Trophoblast cell (in vitro differentiated cells and primary cell): ENCODE measurements around the gene GPX6.

Source experiments
- DNase-seq, 2 donors: peaks; one replicate each; pipeline ENCODE4 v3.0.0-alpha.2; 2016
- H2AFZ ChIP-seq: 2 replicates; pipeline ENCODE4 v1.6.1; 2013; ENCODE audit warnings: low read length, moderate library complexity, mild to moderate bottlenecking; ENCODE audit not compliant: insufficient read depth, poor library complexity
- H2AK5ac ChIP-seq: 2 replicates; pipeline ENCODE4 v1.6.1; 2013; ENCODE audit warnings: mild to moderate bottlenecking, low read length
- H2BK120ac ChIP-seq: 2 replicates; pipeline ENCODE4 v1.6.1; 2013; ENCODE audit warnings: low read length, mild to moderate bottlenecking, moderate library complexity; ENCODE audit not compliant: insufficient read depth, poor library complexity
- H2BK12ac ChIP-seq: 2 replicates; pipeline ENCODE4 v1.6.1; 2013; ENCODE audit warnings: mild to moderate bottlenecking, low read length, moderate library complexity
- H2BK5ac ChIP-seq: 2 replicates; pipeline ENCODE4 v1.6.1; 2013; ENCODE audit warnings: low read length, low read depth, moderate library complexity, mild to moderate bottlenecking; ENCODE audit not compliant: poor library complexity
- H3K14ac ChIP-seq: 2 replicates; pipeline ENCODE4 v1.6.1; 2013; ENCODE audit warnings: mild to moderate bottlenecking, low read length
- H3K18ac ChIP-seq: 2 replicates; pipeline ENCODE4 v1.6.1; 2013; ENCODE audit warnings: mild to moderate bottlenecking, low read length
- H3K23ac ChIP-seq: 2 replicates; pipeline ENCODE4 v1.6.1; 2013; ENCODE audit warnings: low read length
- H3K27ac ChIP-seq: 2 replicates; pipeline ENCODE4 v1.5.1; 2013; ENCODE audit warnings: low read depth, mild to moderate bottlenecking, inconsistent platforms, low read length, moderate library complexity
- H3K27me3 ChIP-seq: 2 replicates; pipeline ENCODE4 v1.6.1; 2013; ENCODE audit warnings: inconsistent platforms, mild to moderate bottlenecking, low read length, moderate library complexity; ENCODE audit not compliant: insufficient read depth
- H3K36me3 ChIP-seq, 2 experiments: 1 replicate in 1 of 2; 2 replicates in 1 of 2; pipeline ENCODE4 v1.6.1; 2013; ENCODE audit warnings: low read length in 2 of 2, mild to moderate bottlenecking in 2 of 2, moderate library complexity in 1 of 2; ENCODE audit not compliant: insufficient read depth in 2 of 2, control insufficient read depth in 1 of 2
- H3K4ac ChIP-seq: 2 replicates; pipeline ENCODE4 v1.6.1; 2013; ENCODE audit warnings: low read depth, mild to moderate bottlenecking, low read length, moderate library complexity
- H3K4me1 ChIP-seq, 2 experiments: 1 replicate in 1 of 2; 2 replicates in 1 of 2; pipeline ENCODE4 v1.6.1; 2013; ENCODE audit warnings: low read length in 2 of 2, mild to moderate bottlenecking in 2 of 2, moderate library complexity in 1 of 2; ENCODE audit not compliant: insufficient read depth in 2 of 2, control insufficient read depth in 1 of 2
- H3K4me2 ChIP-seq: 2 replicates; pipeline ENCODE4 v1.6.1; 2013; ENCODE audit warnings: inconsistent platforms, mild to moderate bottlenecking, low read length, moderate library complexity
- H3K4me3 ChIP-seq: 2 replicates; pipeline ENCODE4 v1.5.1; 2013; ENCODE audit warnings: mild to moderate bottlenecking, low read depth, low read length, inconsistent platforms
- H3K79me1 ChIP-seq: one replicate; pipeline ENCODE4 v1.6.1; 2013; ENCODE audit warnings: low read length
- H3K79me2 ChIP-seq: 2 replicates; pipeline ENCODE4 v1.6.1; 2013; ENCODE audit warnings: low read length, mild to moderate bottlenecking; ENCODE audit not compliant: control insufficient read depth, insufficient read depth, poor library complexity
- H3K9ac ChIP-seq: 2 replicates; pipeline ENCODE4 v1.6.1; 2013; ENCODE audit warnings: mild to moderate bottlenecking, low read length
- H3K9me3 ChIP-seq: 2 replicates; pipeline ENCODE4 v1.6.1; 2013; ENCODE audit warnings: low read depth, mild to moderate bottlenecking, control low read depth, inconsistent platforms, low read length; ENCODE audit not compliant: insufficient read depth
- H4K12ac ChIP-seq: 2 replicates; pipeline ENCODE4 v1.6.1; 2013; ENCODE audit warnings: low read depth, mild to moderate bottlenecking, low read length, moderate library complexity
- H4K8ac ChIP-seq: 2 replicates; pipeline ENCODE4 v1.6.1; 2013; ENCODE audit warnings: low read depth, mild to moderate bottlenecking, low read length, moderate library complexity
- H4K91ac ChIP-seq: one replicate; pipeline ENCODE4 v1.6.1; 2013; ENCODE audit warnings: low read depth, mild to moderate bottlenecking, low read length, moderate library complexity
- WGBS: extraction: QIAGEN DNeasy Blood & Tissue Kit; methylation state at CpG from one replicate; pipeline ENCODE4 v1.1.7; 2013; ENCODE audit warnings: missing lambda C conversion rate; ENCODE audit not compliant: insufficient read length, insufficient coverage; ENCODE audit errors: extremely low coverage; 5-methylcytosine and 5-hydroxymethylcytosine counted together

Gene GPX6

GRCh38 chr6:28491984-28492317, 23.6 kb downstream of the GPX6 start:
- Histone ChIP-seq H2BK12ac (no peak overlapping the region), H3K23ac (no peak overlapping the region), H3K9me3 (no peaks in the 10 kb centered on the region), H3K36me3 (no peaks in the 10 kb centered on the region), H3K27me3 (no peaks in the 10 kb centered on the region), H3K27ac (no peak overlapping the region), H2BK5ac (no peak overlapping the region), H4K12ac (no peak overlapping the region), H2AK5ac (no peak overlapping the region), H3K9ac (no peak overlapping the region), H3K4me3 (no peak overlapping the region), H3K79me2 (no peaks in the 10 kb centered on the region), H3K4ac (no peak overlapping the region), H4K8ac (no peak overlapping the region), H3K14ac (no peak overlapping the region), H4K91ac (no peak overlapping the region), H3K4me1 (peaks cover 0 to 2% of the 10 kb centered on the region in 2 experiments), H3K79me1 (peaks cover 3% of the 10 kb centered on the region), H3K18ac (no peak overlapping the region), H2AFZ (no peak overlapping the region), H2BK120ac (no peak overlapping the region), H3K4me2 (no peak overlapping the region)
- DNase-seq: no peak
- no CpG with 5 or more reads among the region's 3 CpGs for WGBS

GRCh38 chr6:28490205-28490890, 25.2 kb downstream of the GPX6 start:
- peak; percentile 13 to 42 for DNase-seq
- peak overlapping the region; percentile 57 for H3K27ac ChIP-seq
- H3K4me2 ChIP-seq: peak overlapping the region; percentile 71
- no peak overlapping the region for H2AK5ac ChIP-seq
- H3K9me3 ChIP-seq: no peaks in the 10 kb centered on the region
- no peak overlapping the region for H3K18ac ChIP-seq
- H4K12ac ChIP-seq: no peak overlapping the region
- H3K23ac ChIP-seq: no peak overlapping the region
- H3K4ac ChIP-seq: no peak overlapping the region
- no peaks in the 10 kb centered on the region for H3K27me3 ChIP-seq
- H2BK120ac ChIP-seq: no peak overlapping the region
- peak overlapping the region; percentile 33 for H2AFZ ChIP-seq
- H3K9ac ChIP-seq: peak overlapping the region; percentile 35
- no peak overlapping the region for H2BK5ac ChIP-seq
- no peak overlapping the region for H2BK12ac ChIP-seq
- H3K4me1 ChIP-seq: peaks cover 0 to 2% of the 10 kb centered on the region in 2 experiments
- H3K36me3 ChIP-seq: no peaks in the 10 kb centered on the region
- no peak overlapping the region for H3K14ac ChIP-seq
- H3K79me1 ChIP-seq: peaks cover 3% of the 10 kb centered on the region
- H3K79me2 ChIP-seq: no peaks in the 10 kb centered on the region
- peak overlapping the region; percentile 21 for H4K91ac ChIP-seq
- H4K8ac ChIP-seq: peak overlapping the region; percentile 37
- peak overlapping the region; percentile 71 for H3K4me3 ChIP-seq
- no CpG with 5 or more reads among the region's 23 CpGs for WGBS

GRCh38 chr6:28489366-28490204, 26.0 kb downstream of the GPX6 start:
- Histone ChIP-seq H4K8ac (peak overlapping the region; percentile 48), H3K4me1 (peaks cover 0 to 2% of the 10 kb centered on the region in 2 experiments), H4K91ac (peak overlapping the region; percentile 11), H3K79me1 (peaks cover 3% of the 10 kb centered on the region), H3K14ac (peak overlapping the region; percentile 7), H3K23ac (no peak overlapping the region), H2AK5ac (no peak overlapping the region), H3K79me2 (no peaks in the 10 kb centered on the region), H4K12ac (peak overlapping the region; percentile 21), H3K18ac (no peak overlapping the region), H2BK12ac (no peak overlapping the region), H3K4ac (no peak overlapping the region), H3K36me3 (no peaks in the 10 kb centered on the region), H3K4me2 (peak overlapping the region; percentile 71), H2BK5ac (peak overlapping the region; percentile 32), H2AFZ (peak overlapping the region; percentile 82), H2BK120ac (no peak overlapping the region), H3K27me3 (no peaks in the 10 kb centered on the region), H3K9ac (peak overlapping the region; percentile 30), H3K4me3 (peak overlapping the region; percentile 71), H3K9me3 (no peaks in the 10 kb centered on the region), H3K27ac (peak overlapping the region; percentile 57)
- peak; percentile 77 to 86 for DNase-seq
- WGBS: no CpG with 5 or more reads among the region's 40 CpGs

DNA sequence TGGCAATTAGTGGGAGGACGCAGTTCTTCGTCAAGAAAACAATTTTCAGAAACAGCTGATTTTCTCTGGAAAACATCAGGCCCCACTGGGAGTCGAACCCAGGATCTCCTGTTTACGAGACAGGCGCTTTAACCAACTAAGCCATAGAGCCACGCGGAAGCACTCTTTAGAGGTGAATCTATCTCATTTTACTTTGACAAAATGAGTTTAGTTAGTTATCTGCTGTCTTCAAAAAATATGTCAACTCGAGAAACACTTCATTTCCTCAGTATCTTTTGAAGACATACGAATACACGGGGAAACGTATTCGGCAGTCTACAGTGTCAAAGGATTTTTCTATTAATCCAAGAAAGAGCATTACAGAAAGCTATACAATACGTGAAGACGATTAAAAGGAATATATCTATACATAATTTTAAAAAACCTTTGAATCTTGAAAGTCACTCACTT, 26.7 kb downstream of the GPX6 start:
- no CpG with 5 or more reads among the region's 14 CpGs for WGBS
- H3K4me3 ChIP-seq: peak overlapping the region; percentile 19
- H3K18ac ChIP-seq: no peak overlapping the region
- H4K8ac ChIP-seq: no peak overlapping the region
- H2BK12ac ChIP-seq: no peak overlapping the region
- no peak overlapping the region for H3K14ac ChIP-seq
- peaks cover 0 to 2% of the 10 kb centered on the region in 2 experiments for H3K4me1 ChIP-seq
- H3K9ac ChIP-seq: no peak overlapping the region
- no peak overlapping the region for H2BK5ac ChIP-seq
- peak in 1 of 2 donors; percentile 65 for DNase-seq
- H2AK5ac ChIP-seq: no peak overlapping the region
- H2AFZ ChIP-seq: no peak overlapping the region
- no peak overlapping the region for H2BK120ac ChIP-seq
- H3K4ac ChIP-seq: no peak overlapping the region
- H3K27me3 ChIP-seq: no peaks in the 10 kb centered on the region
- H4K12ac ChIP-seq: no peak overlapping the region
- peak overlapping the region; percentile 71 for H3K4me2 ChIP-seq
- no peak overlapping the region for H3K27ac ChIP-seq
- H3K9me3 ChIP-seq: no peaks in the 10 kb centered on the region
- H3K36me3 ChIP-seq: no peaks in the 10 kb centered on the region
- no peak overlapping the region for H3K23ac ChIP-seq
- no peaks in the 10 kb centered on the region for H3K79me2 ChIP-seq
- peaks cover 3% of the 10 kb centered on the region for H3K79me1 ChIP-seq
- no peak overlapping the region for H4K91ac ChIP-seq
